ENCODE results near the gene DES. TPM values are rescaled to one million over a fixed set of nuclear protein-coding genes. Genes with fewer than 3 reads are reported as not detected.

Gene DES
- total RNA-seq, 2 experiments from 2014 or later = not detected

GRCh38 chr2:219461047-219461514 is 42.9 kb downstream of the DES start:
- H4K20me1 ChIP-seq (ENCODE audit: insufficient read depth, low read length) = no peaks in the 10 kb centered on the region
- DNase-seq (ENCODE audit: low spot score) = peak; percentile 18
- H3K9me2 ChIP-seq (ENCODE audit: insufficient read depth, low read length) = no peaks in the 10 kb centered on the region
- H3K36me3 ChIP-seq (ENCODE audit: insufficient read depth, low read length) = no peaks in the 10 kb centered on the region
- no peaks in the 10 kb centered on the region for H3K9me3 ChIP-seq (ENCODE audit: low read length)
- H3K4me3 ChIP-seq (ENCODE audit: low read depth, low read length, poor library complexity, severe bottlenecking) = no peak overlapping the region
- CTCF ChIA-PET (ENCODE audit: unreplicated experiment) = interaction anchor here (0.5 to 1.2 kb wide), 2 partner anchors 15 to 97 kb away, joined by 3 to 9 read pairs; no protein-coding TSS in a partner anchor
- H3K27ac ChIP-seq (ENCODE audit: low read depth, low read length, poor library complexity, severe bottlenecking) = no peak overlapping the region
- no peaks in the 10 kb centered on the region for H3K79me2 ChIP-seq (ENCODE audit: insufficient read depth, low read depth, low read length)
- no peak overlapping the region for H3K4me2 ChIP-seq (ENCODE audit: low read length)
- BruUV-seq (replicated peaks) = no TSS peak
- intact Hi-C loops (cut with micrococcal nuclease; ENCODE audit: unreplicated experiment) = no loop called here
- POLR2A ChIA-PET = interaction anchor here (0.6 kb wide), 1 partner anchor 852 kb away, joined by 3 read pairs; no protein-coding TSS in a partner anchor
- peaks cover 4% of the 10 kb centered on the region for H3K4me1 ChIP-seq (ENCODE audit: insufficient read depth, low read length, poor library complexity, severe bottlenecking)
- no peak overlapping the region for H2AFZ ChIP-seq (ENCODE audit: low read length)
- TF ChIP-seq CTCF (conservative IDR thresholded peaks at IDR 0.05; ENCODE audit: low read length) (no peak), EZH2phosphoT487 (IDR thresholded peaks at IDR 0.05; ENCODE audit: borderline replicate concordance, low read depth, low read length) (no peak)

- H3K9me2 ChIP-seq (ENCODE audit: insufficient read depth, low read length) = no peaks in the 10 kb centered on the region
- no peak for DNase-seq (ENCODE audit: low spot score)
- POLR2A ChIA-PET = no interaction called here
- no peak overlapping the region for H3K4me3 ChIP-seq (ENCODE audit: low read depth, low read length, poor library complexity, severe bottlenecking)
- H2AFZ ChIP-seq (ENCODE audit: low read length) = no peak overlapping the region
- no peak overlapping the region for H3K4me2 ChIP-seq (ENCODE audit: low read length)
- no peaks in the 10 kb centered on the region for H4K20me1 ChIP-seq (ENCODE audit: insufficient read depth, low read length)
- TF ChIP-seq CTCF (conservative IDR thresholded peaks at IDR 0.05; ENCODE audit: low read length) (no peak), EZH2phosphoT487 (IDR thresholded peaks at IDR 0.05; ENCODE audit: borderline replicate concordance, low read depth, low read length) (no peak)
- H3K79me2 ChIP-seq (ENCODE audit: insufficient read depth, low read depth, low read length) = no peaks in the 10 kb centered on the region
- intact Hi-C loops (cut with micrococcal nuclease; ENCODE audit: unreplicated experiment) = no loop called here
- CTCF ChIA-PET (ENCODE audit: unreplicated experiment) = interaction anchor here (0.5 to 1.2 kb wide), 3 partner anchors 14 to 97 kb away, joined by 3 to 9 read pairs (median 3); partner anchors contain the start of gene GMPPA
- no peaks in the 10 kb centered on the region for H3K9me3 ChIP-seq (ENCODE audit: low read length)
- H3K27ac ChIP-seq (ENCODE audit: low read depth, low read length, poor library complexity, severe bottlenecking) = no peak overlapping the region
- peaks cover 4% of the 10 kb centered on the region for H3K4me1 ChIP-seq (ENCODE audit: insufficient read depth, low read length, poor library complexity, severe bottlenecking)
- no peaks in the 10 kb centered on the region for H3K36me3 ChIP-seq (ENCODE audit: insufficient read depth, low read length)
- no TSS peak for BruUV-seq (replicated peaks)
These were observed 43.5 kb downstream of the DES start for GRCh38 chr2:219461669-219462068.

- intact Hi-C loops (cut with micrococcal nuclease; ENCODE audit: unreplicated experiment) = no loop called here
- ChIA-PET CTCF (ENCODE audit: unreplicated experiment) (no interaction called here), POLR2A (no interaction called here)
- DNase-seq (ENCODE audit: low spot score) = no peak
- no peaks in the 10 kb centered on the region for H3K36me3 ChIP-seq (ENCODE audit: insufficient read depth, low read length)
- TF ChIP-seq CTCF (conservative IDR thresholded peaks at IDR 0.05; ENCODE audit: low read length) (no peak), EZH2phosphoT487 (IDR thresholded peaks at IDR 0.05; ENCODE audit: borderline replicate concordance, low read depth, low read length) (no peak)
- H3K27ac ChIP-seq (ENCODE audit: low read depth, low read length, poor library complexity, severe bottlenecking) = no peak overlapping the region
- no peaks in the 10 kb centered on the region for H3K9me3 ChIP-seq (ENCODE audit: low read length)
- no peaks in the 10 kb centered on the region for H4K20me1 ChIP-seq (ENCODE audit: insufficient read depth, low read length)
- BruUV-seq (replicated peaks) = no TSS peak
- no peak overlapping the region for H2AFZ ChIP-seq (ENCODE audit: low read length)
- H3K9me2 ChIP-seq (ENCODE audit: insufficient read depth, low read length) = no peaks in the 10 kb centered on the region
- H3K79me2 ChIP-seq (ENCODE audit: insufficient read depth, low read depth, low read length) = no peaks in the 10 kb centered on the region
- H3K4me2 ChIP-seq (ENCODE audit: low read length) = no peak overlapping the region
- H3K4me3 ChIP-seq (ENCODE audit: low read depth, low read length, poor library complexity, severe bottlenecking) = no peak overlapping the region
- peaks cover 4% of the 10 kb centered on the region for H3K4me1 ChIP-seq (ENCODE audit: insufficient read depth, low read length, poor library complexity, severe bottlenecking)
These were observed 44.2 kb downstream of the DES start for GRCh38 chr2:219462349-219462748.
